ENCODE results near the gene GLIS1.
"Not testable (repeated sequence)": the region's sequence is repeated elsewhere in the genome, so short reads cannot be mapped to it uniquely, and the experiment has no call there.

Gene GLIS1

GRCh38 chr1:53654216-53655210 is 84.5 kb downstream of the GLIS1 start:
- no peak for DNase-seq (ENCODE audit: low spot score)
- FAIRE-seq, result no peak

GRCh38 chr1:53653631-53654030 is 85.3 kb downstream of the GLIS1 start:
- DNase-seq (ENCODE audit: low spot score), result no peak
- no peak for FAIRE-seq

DNA sequence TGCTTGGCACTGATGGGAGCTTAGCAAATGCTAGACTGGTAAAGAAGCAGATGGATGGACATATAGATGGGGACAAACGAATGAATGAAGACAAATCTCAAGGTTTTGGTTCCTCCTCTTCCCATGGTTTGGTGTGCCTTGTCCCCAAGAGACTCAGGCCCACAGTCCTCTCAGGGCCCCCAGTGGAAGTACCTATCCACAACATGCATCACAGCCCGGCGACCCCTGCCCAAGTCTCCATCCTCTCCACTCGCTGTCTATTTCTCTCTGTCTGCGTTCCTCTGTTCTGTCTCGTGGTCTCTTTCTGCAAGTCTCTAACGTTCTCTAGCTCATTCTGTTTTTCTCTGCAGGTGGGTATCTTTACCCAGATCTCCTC is 85.8 kb downstream of the GLIS1 start:
- no peak for FAIRE-seq

GRCh38 chr1:53652441-53653199 is 86.3 kb downstream of the GLIS1 start:
- no peak for FAIRE-seq
- DNase-seq (ENCODE audit: low spot score), result no peak

More for the DNA sequence above, 85.8 kb downstream of the GLIS1 start:
- DNase-seq (ENCODE audit: low spot score), result no peak

- no peak for FAIRE-seq
- DNase-seq (ENCODE audit: low spot score), result no peak
These were observed 87.6 kb downstream of the GLIS1 start for GRCh38 chr1:53651356-53651755.

DNA sequence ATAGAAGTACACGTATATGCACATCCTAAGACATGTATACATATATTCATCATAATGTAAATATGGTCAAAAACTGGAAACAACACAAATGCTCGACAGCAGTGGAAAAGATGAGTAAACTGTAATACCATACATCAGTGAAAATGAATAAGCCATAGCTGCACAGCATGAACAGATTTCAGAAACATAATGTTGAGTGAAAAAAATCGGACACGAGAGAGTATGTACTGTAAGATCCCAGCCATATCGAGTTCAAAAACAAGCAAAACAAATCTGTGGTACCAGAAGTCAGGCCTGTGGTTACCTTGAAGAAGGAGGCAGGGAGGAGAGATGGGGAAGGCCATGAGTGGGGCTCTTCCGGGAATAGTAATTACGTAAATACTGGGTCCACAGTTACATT is 90.4 kb downstream of the GLIS1 start:
- FAIRE-seq (no peak), DNase-seq (ENCODE audit: low spot score) (no peak)

DNA sequence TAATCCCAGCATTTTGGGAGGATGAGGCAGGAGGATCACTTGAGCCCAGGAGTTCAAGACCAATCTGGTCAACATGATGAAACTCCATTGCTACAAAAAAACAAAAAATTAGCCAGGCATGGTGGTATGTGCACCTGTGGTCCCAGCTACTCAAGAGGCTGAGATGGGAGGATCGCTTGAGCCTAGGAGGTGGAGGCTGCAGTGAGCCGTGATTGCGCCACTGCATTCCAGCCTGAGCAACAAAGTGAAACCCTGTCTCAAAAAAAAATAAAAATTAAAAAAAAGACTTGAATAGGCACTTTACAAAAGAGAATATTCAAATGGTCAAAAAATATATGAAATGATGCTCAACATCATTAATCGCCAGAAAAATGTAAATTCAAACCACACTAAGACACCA is 91.0 kb downstream of the GLIS1 start:
- FAIRE-seq; DNase-seq (ENCODE audit: low spot score): not testable (repeated sequence)

GRCh38 chr1:53646732-53647131 is 92.2 kb downstream of the GLIS1 start:
- FAIRE-seq (no peak), DNase-seq (ENCODE audit: low spot score) (no peak)

GRCh38 chr1:53645690-53646078 is 93.3 kb downstream of the GLIS1 start:
- no peak for FAIRE-seq
- no peak for DNase-seq (ENCODE audit: low spot score)

DNA sequence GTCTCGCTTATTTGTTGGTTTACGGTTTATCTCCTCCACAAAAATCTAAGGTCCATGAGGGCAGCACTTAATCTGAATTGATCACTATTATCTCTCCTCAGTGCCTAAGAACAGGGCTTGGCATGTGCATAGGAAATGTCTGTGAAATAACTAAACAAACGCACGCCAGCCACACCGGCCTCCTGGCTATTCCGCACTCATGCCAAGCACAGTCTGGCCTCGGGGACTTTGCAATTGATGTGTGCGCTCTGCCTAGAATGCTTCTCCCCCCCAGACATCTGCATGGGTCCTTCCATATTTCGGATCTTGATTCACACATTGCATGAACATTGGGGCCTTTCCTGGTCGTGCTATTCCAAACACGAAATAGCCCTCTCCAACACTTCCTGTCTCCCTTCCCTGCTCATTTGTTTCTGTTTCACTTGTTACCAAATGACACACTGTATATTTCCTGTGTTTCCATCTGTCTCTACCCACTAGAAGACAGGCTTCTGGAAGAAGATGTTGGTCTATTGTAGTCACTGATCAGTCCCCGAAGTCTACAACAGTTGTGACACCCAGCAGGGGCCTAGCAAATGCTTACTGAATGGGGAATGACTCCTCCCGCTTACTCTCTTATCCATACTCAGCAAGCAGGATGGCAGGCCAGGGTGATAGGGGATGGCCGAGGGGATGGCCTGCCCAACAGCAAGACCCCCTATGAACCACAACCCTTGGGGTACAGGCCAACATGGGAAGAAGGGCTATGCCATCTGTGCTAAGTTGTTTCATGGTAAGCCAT is 93.9 kb downstream of the GLIS1 start:
- DNase-seq (ENCODE audit: low spot score) (no peak), FAIRE-seq (no peak)

DNA sequence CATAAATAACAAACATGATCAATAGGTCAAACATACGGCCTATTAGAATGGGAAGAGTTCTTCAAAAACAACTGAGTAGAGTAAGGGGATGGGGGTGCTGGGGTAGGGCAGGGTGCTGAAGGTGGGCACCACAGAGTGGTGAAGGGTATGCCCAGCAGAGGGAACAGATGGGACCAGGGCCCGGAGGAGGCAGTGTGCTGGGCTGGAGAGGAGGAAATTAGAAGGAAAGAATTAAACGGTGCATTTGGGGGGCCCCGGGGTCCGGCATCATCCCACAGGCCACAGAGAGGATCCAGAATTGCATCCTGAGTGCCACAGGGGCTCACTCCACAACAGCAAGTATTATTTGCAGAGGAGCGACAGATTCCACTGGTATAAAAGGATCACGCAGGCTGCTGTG is 94.5 kb downstream of the GLIS1 start:
- DNase-seq (ENCODE audit: low spot score) (no peak), FAIRE-seq (no peak)

DNA sequence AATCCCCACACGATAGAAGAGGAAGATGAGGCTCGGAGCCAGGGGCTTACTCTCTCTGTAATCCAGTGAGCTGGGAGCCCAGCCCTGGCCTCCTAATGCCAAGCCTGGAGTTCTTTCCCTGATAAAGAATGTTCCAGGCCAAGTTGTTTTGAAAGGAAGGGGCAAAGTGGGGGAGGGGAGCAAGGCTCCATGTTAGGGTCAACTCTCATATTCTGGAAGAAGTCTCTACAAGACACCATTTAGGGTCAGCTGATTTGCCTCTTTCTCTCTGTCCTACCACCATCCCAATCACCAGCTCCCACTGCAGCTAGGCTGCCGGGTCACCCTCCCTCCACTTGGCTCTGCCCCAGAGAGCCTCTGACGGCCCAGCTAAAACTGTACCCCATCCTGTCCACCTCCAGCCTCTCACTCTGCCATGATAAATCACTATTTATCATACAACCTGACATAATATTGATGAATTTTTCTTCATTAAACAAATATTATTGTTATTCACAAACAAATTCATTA is 95.0 kb downstream of the GLIS1 start:
- no peak for FAIRE-seq
- DNase-seq (ENCODE audit: low spot score), result no peak

DNA sequence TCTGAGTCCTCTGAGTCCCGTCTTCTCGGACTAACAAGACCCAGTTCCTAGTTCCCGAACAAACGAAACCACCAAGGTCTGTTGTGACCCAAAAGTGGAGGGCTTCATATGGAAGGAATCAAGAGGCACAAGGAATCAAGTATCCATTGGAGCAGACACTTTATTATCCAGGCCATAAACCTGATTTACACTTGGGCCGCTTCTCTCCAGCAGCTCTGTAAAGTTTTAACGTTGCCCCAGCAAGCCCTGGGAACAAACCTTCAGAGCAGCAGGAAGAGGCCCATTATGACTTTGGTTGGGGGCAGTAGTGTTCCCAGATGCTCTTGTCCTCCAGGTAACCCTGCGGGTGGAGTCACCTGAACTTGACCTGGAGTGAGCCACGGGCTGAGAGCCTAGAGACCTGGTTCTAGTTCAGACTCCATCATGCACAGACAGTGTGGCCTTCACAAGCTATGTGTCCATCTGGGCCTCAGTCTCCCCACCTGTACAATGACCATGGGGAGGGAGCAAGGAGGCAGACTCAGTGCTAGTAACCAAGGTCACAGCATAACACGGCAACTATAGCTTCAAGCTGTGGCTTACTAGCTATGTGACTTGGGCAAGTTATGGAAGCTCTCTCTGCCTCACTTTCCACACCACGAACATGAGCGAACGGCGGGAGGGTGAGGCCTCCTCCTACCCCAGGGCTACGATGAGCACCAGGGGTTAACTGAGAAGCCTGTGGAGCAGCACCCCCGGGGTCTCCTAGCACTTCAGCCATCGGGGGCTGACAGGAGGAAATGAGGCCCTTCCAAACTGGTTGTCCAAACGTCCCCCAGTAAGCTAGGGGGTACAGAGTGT is 95.7 kb downstream of the GLIS1 start:
- DNase-seq (ENCODE audit: low spot score) (no peak), FAIRE-seq (no peak)

GRCh38 chr1:53642607-53643006 is 96.4 kb downstream of the GLIS1 start:
- DNase-seq (ENCODE audit: low spot score), result no peak

DNA sequence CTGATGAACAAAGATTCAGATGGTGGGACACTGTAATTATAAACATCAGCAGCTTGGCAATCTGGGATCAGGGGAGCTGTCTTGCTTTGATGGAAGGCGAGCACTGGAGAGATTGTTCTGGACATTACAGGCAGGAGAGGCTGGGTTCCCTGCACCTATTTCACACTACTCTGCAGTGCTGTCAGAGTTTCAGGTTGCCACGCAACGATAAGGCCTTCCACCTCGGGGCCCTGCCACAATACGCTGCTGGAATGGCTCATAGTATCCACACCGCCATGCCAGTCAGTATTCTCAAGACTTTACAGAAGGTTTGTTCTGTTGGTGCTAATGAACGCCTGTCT is 96.8 kb downstream of the GLIS1 start:
- DNase-seq (ENCODE audit: low spot score) (no peak), FAIRE-seq (no peak)

More at GRCh38 chr1:53642607-53643006, 96.4 kb downstream of the GLIS1 start:
- FAIRE-seq, result no peak

- no peak for DNase-seq (ENCODE audit: low spot score)
- no peak for FAIRE-seq
These were observed 97.3 kb downstream of the GLIS1 start for GRCh38 chr1:53641481-53642214.

DNA sequence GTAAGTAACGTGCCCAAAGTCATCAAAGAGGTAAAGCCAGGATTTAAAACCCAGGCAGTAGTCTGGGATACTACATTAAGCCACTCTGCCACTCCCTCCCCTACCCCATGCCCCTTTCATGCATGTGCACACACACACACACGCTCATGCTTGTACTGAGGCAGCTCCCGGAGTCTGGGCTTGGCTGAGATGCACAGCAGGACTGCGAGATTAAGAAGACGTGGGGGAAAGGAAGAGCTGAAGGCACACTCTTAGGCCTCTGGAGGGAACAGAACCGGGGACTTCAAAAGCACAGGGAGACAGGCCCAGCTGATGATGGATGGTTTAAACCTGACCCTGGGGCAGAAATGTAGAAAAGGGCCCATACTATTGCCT is 98.3 kb downstream of the GLIS1 start:
- FAIRE-seq (no peak), DNase-seq (ENCODE audit: low spot score) (no peak)

- FAIRE-seq (no peak), DNase-seq (ENCODE audit: low spot score) (no peak)
These were observed 98.8 kb downstream of the GLIS1 start for GRCh38 chr1:53639996-53640700.

DNA sequence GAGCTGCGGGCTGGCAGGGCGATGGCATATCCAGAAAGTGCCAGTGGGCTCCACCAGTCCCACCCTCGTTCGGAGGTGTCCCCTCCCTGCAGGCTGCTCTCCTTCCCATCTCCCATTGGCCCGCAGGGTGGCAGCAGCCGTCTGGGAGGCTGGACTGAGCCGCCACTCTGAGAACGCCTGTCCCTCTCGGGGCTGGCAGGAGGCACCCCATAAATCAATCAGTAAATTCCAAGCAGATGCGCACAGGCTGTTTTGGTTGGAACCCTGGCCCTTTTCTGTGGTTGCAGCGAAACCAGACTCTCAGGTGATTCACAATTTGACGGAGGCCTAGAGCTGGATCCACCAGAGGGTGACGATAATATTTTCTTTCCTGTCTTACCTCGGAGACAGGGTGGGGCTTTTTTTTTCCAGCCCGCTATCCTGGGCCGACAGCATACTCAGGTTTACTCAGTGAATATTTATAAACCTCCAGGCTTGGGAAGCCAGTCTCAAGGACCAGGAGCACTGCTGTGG is 99.7 kb downstream of the GLIS1 start:
- DNase-seq (ENCODE audit: low spot score) (peak; percentile 61), FAIRE-seq (no peak)

Data from urothelium cell line (cell line).